ENCODE measurements around the gene CCDC86. TPM values are rescaled to one million over a fixed set of nuclear protein-coding genes. Genes with fewer than 3 reads are reported as not detected.

Gene CCDC86
- polyA plus RNA-seq, 2 of the 4 experiments (the other 2 are of a cell fraction) = 42.8 to 71.1 TPM

DNA sequence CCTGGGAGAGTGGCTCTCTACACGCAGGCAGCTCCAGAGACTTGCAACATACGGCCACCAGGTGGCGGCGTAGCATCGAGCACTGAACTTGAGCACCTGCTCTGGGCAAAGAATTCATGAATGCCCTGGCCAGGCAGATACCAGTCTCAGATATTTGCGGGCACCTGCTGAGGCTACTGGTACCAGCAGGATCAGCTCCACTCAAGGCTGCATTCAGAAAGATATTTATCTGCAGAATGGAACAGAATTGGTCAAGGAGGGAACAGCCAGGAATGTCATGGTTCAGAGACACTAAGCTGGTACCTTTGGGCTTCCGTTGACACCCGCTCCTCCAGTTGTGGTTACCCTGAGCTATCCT lies 10.8 kb upstream of the CCDC86 start:
- POLR2A ChIA-PET = interaction anchor here (0.9 to 1.7 kb wide), 3 partner anchors 56 to 464 kb away, joined by 4 read pairs; partner anchors contain the start of gene VWCE
- peak; percentile 93 to 97 for ATAC-seq
- 20% methylated on average over 8 of the region's 8 CpGs for WGBS (ENCODE audit: missing lambda C conversion rate)

GRCh38 chr11:60831501-60832079 lies 10.3 kb upstream of the CCDC86 start:
- Histone ChIP-seq H3K4me3 (no peak overlapping the region), H3K4me1 (no peaks in the 10 kb centered on the region), H3K27ac (no peak overlapping the region), H3K4me2 (no peak overlapping the region), H3K9me3 (no peaks in the 10 kb centered on the region)
- DNase-seq (ENCODE audit: low read depth in 1 of 2, low spot score in 1 of 2) (no peak), FAIRE-seq (no peak), ATAC-seq (no peak)
- TF ChIP-seq RFX5 (IDR thresholded peaks at IDR 0.05) (no peak), KDM5A (IDR thresholded peaks at IDR 0.05) (no peak), MAZ (IDR thresholded peaks at IDR 0.05; ENCODE audit: borderline replicate concordance, low read depth, low read length) (no peak), BHLHE40 (IDR thresholded peaks at IDR 0.05; ENCODE audit: low read depth, low read length) (no peak), NR3C1 (IDR thresholded peaks at IDR 0.05) (no peak), ESRRA (IDR thresholded peaks at IDR 0.05; ENCODE audit: borderline replicate concordance, low read length) (no peak), HOXA7 (CRISPR knock-in tag; IDR thresholded peaks at IDR 0.05) (no peak), HEYL (CRISPR knock-in tag; IDR thresholded peaks at IDR 0.05) (no peak), NPAS2 (CRISPR knock-in tag; IDR thresholded peaks at IDR 0.05; ENCODE audit: borderline replicate concordance) (no peak)
- TF ChIP-seq, protein P1, sequence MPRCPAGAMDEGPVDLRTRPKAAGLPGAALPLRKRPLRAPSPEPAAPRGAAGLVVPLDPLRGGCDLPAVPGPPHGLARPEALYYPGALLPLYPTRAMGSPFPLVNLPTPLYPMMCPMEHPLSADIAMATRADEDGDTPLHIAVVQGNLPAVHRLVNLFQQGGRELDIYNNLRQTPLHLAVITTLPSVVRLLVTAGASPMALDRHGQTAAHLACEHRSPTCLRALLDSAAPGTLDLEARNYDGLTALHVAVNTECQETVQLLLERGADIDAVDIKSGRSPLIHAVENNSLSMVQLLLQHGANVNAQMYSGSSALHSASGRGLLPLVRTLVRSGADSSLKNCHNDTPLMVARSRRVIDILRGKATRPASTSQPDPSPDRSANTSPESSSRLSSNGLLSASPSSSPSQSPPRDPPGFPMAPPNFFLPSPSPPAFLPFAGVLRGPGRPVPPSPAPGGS (IDR thresholded peaks at IDR 0.05) = no peak
- ChIA-PET POLR2A (interaction anchor here (1.3 to 1.7 kb wide), 2 partner anchors 56 to 463 kb away, joined by 4 read pairs; partner anchors contain the start of gene VWCE), CTCF (interaction anchor here (0.5 to 7.6 kb wide), 60 partner anchors 8 to 806 kb away, joined by 3 to 153 read pairs (median 6); partner anchors contain the start of genes CCDC86, MS4A10, PGA3 and PRPF19)
- WGBS (ENCODE audit: missing lambda C conversion rate) = 13% methylated on average over 7 of the region's 7 CpGs

More for the DNA sequence above, 10.8 kb upstream of the CCDC86 start:
- Histone ChIP-seq H3K4me1 (no peaks in the 10 kb centered on the region), H3K4me3 (no peak overlapping the region), H3K9me3 (no peaks in the 10 kb centered on the region), H3K27ac (no peak overlapping the region), H3K4me2 (peak overlapping the region; percentile 55; the same call in 2 of the 3 replicates)
- DNase-seq (ENCODE audit: low read depth in 1 of 2, low spot score in 1 of 2) (peak; percentile 80 to 83), FAIRE-seq (no peak)
- CTCF ChIA-PET = interaction anchor here (0.5 to 7.6 kb wide), 64 partner anchors 9 to 806 kb away, joined by 3 to 153 read pairs (median 6); partner anchors contain the start of genes CCDC86, MS4A10, MS4A15 and PGA3
- TF ChIP-seq KDM5A (IDR thresholded peaks at IDR 0.05) = no peak
- TF ChIP-seq SMC3 (IDR thresholded peaks at IDR 0.05) = peak; percentile 90
- TF ChIP-seq CTCF (IDR thresholded peaks at IDR 0.05) = peak; percentile 96
- peak; percentile 90 to 93 for TF ChIP-seq RAD21 (conservative IDR thresholded peaks at IDR 0.05 in 1 of 2, IDR thresholded peaks at IDR 0.05 in 1 of 2)

DNA sequence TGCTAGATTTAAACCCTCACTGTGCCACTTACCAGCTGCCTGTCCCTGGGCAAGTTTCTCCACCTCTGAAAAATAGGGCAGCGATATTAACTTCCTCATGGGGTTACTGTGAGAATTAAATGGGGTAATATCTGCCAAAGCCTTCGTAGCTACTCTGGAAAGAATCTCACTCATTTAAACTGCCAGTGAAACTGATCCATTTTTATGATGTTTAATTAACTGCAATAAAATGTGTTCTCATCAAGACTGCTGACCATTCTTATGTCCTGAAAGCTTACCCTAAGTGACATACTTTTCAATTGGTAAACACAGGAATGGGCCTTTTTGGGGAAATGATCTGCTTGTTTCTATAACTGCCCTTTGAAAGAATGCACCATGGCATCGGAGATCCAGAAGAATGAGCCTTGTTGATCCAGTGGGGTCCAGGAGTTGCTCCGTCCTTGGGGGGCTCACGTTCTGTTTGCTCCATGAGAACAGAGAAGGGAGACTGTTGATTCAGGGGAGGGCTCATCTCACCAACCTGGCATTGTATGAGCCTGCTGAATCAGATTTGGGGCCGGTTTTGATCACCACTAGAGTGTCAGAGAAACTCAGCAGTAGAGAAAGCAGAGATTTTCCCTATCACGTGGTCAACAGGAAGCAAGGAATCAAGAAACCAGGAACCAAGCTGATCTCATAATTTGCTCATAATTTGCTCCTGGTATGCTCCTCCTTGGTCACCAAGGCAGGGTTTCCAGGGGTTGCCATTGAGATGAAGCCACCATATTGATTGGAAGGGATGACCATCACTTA lies 7.0 kb upstream of the CCDC86 start:
- FAIRE-seq (no peak), ATAC-seq (no peak), DNase-seq (ENCODE audit: low read depth in 1 of 2, low spot score in 1 of 2) (no peak)
- no peak overlapping the region for H3K4me3 ChIP-seq
- POLR2A ChIA-PET = no interaction called here
- no peak overlapping the region for H3K4me2 ChIP-seq
- no peaks in the 10 kb centered on the region for H3K9me3 ChIP-seq
- no peaks in the 10 kb centered on the region for H3K4me1 ChIP-seq
- no peak overlapping the region for H3K27ac ChIP-seq
- CTCF ChIA-PET = interaction anchor here (0.8 to 3.8 kb wide), 6 partner anchors 22 to 550 kb away, joined by 3 to 18 read pairs (median 3); no protein-coding TSS in a partner anchor
- 33% methylated on average over 7 of the region's 7 CpGs for WGBS (ENCODE audit: missing lambda C conversion rate)
- no peak for TF ChIP-seq NFE2L2 (conservative IDR thresholded peaks at IDR 0.05; ENCODE audit: low read length)
- no peak for TF ChIP-seq RNF2 (IDR thresholded peaks at IDR 0.05; ENCODE audit: borderline replicate concordance, low read depth)
- no peak for TF ChIP-seq HDAC2 (IDR thresholded peaks at IDR 0.05)
- no peak for TF ChIP-seq RARB (CRISPR knock-in tag; IDR thresholded peaks at IDR 0.05)
- TF ChIP-seq, protein P2, sequence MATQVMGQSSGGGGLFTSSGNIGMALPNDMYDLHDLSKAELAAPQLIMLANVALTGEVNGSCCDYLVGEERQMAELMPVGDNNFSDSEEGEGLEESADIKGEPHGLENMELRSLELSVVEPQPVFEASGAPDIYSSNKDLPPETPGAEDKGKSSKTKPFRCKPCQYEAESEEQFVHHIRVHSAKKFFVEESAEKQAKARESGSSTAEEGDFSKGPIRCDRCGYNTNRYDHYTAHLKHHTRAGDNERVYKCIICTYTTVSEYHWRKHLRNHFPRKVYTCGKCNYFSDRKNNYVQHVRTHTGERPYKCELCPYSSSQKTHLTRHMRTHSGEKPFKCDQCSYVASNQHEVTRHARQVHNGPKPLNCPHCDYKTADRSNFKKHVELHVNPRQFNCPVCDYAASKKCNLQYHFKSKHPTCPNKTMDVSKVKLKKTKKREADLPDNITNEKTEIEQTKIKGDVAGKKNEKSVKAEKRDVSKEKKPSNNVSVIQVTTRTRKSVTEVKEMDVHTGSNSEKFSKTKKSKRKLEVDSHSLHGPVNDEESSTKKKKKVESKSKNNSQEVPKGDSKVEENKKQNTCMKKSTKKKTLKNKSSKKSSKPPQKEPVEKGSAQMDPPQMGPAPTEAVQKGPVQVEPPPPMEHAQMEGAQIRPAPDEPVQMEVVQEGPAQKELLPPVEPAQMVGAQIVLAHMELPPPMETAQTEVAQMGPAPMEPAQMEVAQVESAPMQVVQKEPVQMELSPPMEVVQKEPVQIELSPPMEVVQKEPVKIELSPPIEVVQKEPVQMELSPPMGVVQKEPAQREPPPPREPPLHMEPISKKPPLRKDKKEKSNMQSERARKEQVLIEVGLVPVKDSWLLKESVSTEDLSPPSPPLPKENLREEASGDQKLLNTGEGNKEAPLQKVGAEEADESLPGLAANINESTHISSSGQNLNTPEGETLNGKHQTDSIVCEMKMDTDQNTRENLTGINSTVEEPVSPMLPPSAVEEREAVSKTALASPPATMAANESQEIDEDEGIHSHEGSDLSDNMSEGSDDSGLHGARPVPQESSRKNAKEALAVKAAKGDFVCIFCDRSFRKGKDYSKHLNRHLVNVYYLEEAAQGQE (IDR thresholded peaks at IDR 0.05) = no peak
- TF ChIP-seq MAX (IDR thresholded peaks at IDR 0.05) = no peak
- no peak for TF ChIP-seq POLR2AphosphoS2 (conservative IDR thresholded peaks at IDR 0.05; ENCODE audit: low read length)
- TF ChIP-seq PBX3 (IDR thresholded peaks at IDR 0.05) = no peak
- no peak for TF ChIP-seq MYC (IDR thresholded peaks at IDR 0.05; ENCODE audit: borderline replicate concordance, low read length)
- TF ChIP-seq FOXS1 (CRISPR knock-in tag; IDR thresholded peaks at IDR 0.05) = no peak
- TF ChIP-seq JUNB (IDR thresholded peaks at IDR 0.05) = no peak
